CD4-positive, alpha-beta T cell treated with Interleukin-12 subunit alpha and Interleukin-12 subunit beta, for 1 hour (primary cell): ENCODE measurements around the gene SAFB2.
A peak's percentile ranks its signal among the peaks of the same experiment; 100 is the strongest.

Experiments used
- DNase-seq: peaks from one replicate; pipeline ENCODE4 v3.0.0-alpha.2; 2020

The SAFB2 gene

GRCh38 chr19:5579286-5579685 is 43.3 kb downstream of the SAFB2 start:
- DNase-seq = no peak

- peak; percentile 69 for DNase-seq
These were observed 44.3 kb downstream of the SAFB2 start for GRCh38 chr19:5578097-5578846.

- no peak for DNase-seq
These were observed 47.0 kb downstream of the SAFB2 start for GRCh38 chr19:5575590-5575989.

- DNase-seq = no peak
These were observed 49.9 kb downstream of the SAFB2 start for GRCh38 chr19:5572556-5573286.

- no peak for DNase-seq
These were observed 50.8 kb downstream of the SAFB2 start for GRCh38 chr19:5571777-5572176.

- DNase-seq = no peak
These were observed 54.6 kb downstream of the SAFB2 start for GRCh38 chr19:5567970-5568407.

- DNase-seq = no peak
These were observed 55.1 kb downstream of the SAFB2 start, which contains the start of gene TINCR for GRCh38 chr19:5567360-5567969. TINCR (minus strand) TSS chr19:5567953.

- DNase-seq = no peak
These were observed 57.6 kb downstream of the SAFB2 start for GRCh38 chr19:5564930-5565329.

GRCh38 chr19:5563935-5564612 is 58.5 kb downstream of the SAFB2 start:
- DNase-seq = no peak

- no peak for DNase-seq
These were observed 59.6 kb downstream of the SAFB2 start for GRCh38 chr19:5563008-5563431.

GRCh38 chr19:5562280-5562679 is 60.3 kb downstream of the SAFB2 start:
- no peak for DNase-seq

- no peak for DNase-seq
These were observed 61.0 kb downstream of the SAFB2 start for GRCh38 chr19:5561559-5561958.

GRCh38 chr19:5560156-5560555 is 62.4 kb downstream of the SAFB2 start:
- DNase-seq = no peak

GRCh38 chr19:5559804-5560133 is 62.8 kb downstream of the SAFB2 start:
- DNase-seq = no peak

- DNase-seq = no peak
These were observed 64.4 kb downstream of the SAFB2 start for GRCh38 chr19:5558101-5558621.

GRCh38 chr19:5557691-5558090 is 64.9 kb downstream of the SAFB2 start:
- DNase-seq = no peak

- no peak for DNase-seq
These were observed 67.7 kb downstream of the SAFB2 start for GRCh38 chr19:5554828-5555227.

- DNase-seq = no peak
These were observed 68.7 kb downstream of the SAFB2 start for GRCh38 chr19:5553892-5554291.

GRCh38 chr19:5547881-5548280 is 74.7 kb downstream of the SAFB2 start:
- peak; percentile 7 for DNase-seq

GRCh38 chr19:5545984-5546383 is 76.6 kb downstream of the SAFB2 start:
- DNase-seq = no peak

- no peak for DNase-seq
These were observed 77.5 kb downstream of the SAFB2 start for GRCh38 chr19:5545051-5545450.

- no peak for DNase-seq
These were observed 79.9 kb downstream of the SAFB2 start for GRCh38 chr19:5542665-5543064.

GRCh38 chr19:5541456-5541855 is 81.1 kb downstream of the SAFB2 start:
- no peak for DNase-seq
